Measurements from ENCODE around the gene TSPAN33.

Gene TSPAN33

DNA sequence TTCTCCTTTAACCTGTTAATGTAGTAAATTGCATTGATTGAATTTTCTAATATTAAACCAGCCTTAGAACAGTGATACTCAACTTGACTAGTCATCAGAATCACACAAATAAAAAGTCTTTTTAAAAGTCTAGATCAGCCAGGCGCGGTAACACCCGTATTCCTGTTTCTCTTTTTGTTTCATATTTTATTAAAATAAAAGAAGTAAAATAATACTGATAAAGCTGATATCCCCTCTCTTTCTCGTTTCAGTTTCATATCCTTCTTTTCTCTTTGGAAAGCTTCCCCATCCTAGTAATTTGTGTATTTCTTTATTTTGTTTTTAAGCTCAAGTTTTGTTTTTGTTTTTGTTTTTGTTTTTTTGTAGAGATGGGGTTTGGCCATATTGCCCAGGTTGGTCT is 53.3 kb downstream of the TSPAN33 start:
- DNase-seq (ENCODE audit: low read depth), result no peak
- no peak overlapping the region for H3K4me3 ChIP-seq (ENCODE audit: low read depth, low read length)
- TF ChIP-seq, protein P1, sequence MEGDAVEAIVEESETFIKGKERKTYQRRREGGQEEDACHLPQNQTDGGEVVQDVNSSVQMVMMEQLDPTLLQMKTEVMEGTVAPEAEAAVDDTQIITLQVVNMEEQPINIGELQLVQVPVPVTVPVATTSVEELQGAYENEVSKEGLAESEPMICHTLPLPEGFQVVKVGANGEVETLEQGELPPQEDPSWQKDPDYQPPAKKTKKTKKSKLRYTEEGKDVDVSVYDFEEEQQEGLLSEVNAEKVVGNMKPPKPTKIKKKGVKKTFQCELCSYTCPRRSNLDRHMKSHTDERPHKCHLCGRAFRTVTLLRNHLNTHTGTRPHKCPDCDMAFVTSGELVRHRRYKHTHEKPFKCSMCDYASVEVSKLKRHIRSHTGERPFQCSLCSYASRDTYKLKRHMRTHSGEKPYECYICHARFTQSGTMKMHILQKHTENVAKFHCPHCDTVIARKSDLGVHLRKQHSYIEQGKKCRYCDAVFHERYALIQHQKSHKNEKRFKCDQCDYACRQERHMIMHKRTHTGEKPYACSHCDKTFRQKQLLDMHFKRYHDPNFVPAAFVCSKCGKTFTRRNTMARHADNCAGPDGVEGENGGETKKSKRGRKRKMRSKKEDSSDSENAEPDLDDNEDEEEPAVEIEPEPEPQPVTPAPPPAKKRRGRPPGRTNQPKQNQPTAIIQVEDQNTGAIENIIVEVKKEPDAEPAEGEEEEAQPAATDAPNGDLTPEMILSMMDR (IDR thresholded peaks at IDR 0.05; ENCODE audit: low read depth, low read length, missing control alignments), result no peak

- TF ChIP-seq, protein P1 (IDR thresholded peaks at IDR 0.05; ENCODE audit: low read depth, low read length, missing control alignments), result no peak
- DNase-seq (ENCODE audit: low read depth), result no peak
- H3K4me3 ChIP-seq (ENCODE audit: low read depth, low read length), result no peak overlapping the region
Observed at GRCh38 chr7:129199406-129199805, 54.9 kb downstream of the TSPAN33 start.

DNA sequence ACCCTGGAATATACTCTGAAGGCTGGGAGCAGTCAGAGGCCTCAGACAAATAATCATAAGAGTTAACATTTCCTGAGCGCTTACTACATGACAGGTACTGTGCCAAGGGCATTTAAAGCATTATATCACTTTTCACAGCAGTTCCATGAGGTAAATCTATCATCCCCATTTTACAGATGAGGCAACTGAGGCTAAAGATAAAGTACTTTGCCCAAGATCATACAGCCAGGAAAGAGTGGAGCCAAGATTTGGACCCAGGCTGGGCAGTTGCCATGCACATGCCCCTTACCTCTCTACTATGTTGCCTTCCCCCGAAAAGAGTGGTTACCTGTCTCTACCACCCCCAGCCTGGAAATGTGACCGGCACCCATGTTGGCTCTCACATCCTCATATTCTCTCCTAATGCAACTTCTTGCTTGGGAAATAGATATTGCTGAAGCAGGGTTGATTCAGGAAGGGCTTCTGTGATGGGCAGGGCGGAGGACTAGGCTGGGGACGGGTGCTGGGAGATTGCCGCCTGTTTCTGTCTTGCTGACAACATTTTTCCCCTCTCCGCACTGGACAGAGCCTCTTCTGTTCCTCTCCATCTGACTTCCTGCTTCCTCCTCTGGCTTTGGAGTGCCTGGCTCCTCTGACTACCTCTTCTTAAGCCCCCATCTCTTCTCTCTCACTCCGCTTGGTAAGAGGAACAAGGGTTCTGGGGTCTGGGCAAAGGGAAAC is 57.7 kb downstream of the TSPAN33 start:
- H3K4me3 ChIP-seq (ENCODE audit: low read depth, low read length), result no peak overlapping the region
- TF ChIP-seq, protein P1 (IDR thresholded peaks at IDR 0.05; ENCODE audit: low read depth, low read length, missing control alignments), result no peak
- no peak for DNase-seq (ENCODE audit: low read depth)

GRCh38 chr7:129203050-129203741 is 58.7 kb downstream of the TSPAN33 start:
- no peak overlapping the region for H3K4me3 ChIP-seq (ENCODE audit: low read depth, low read length)

GRCh38 chr7:129205126-129205818 is 60.8 kb downstream of the TSPAN33 start:
- DNase-seq (ENCODE audit: low read depth), result no peak
- TF ChIP-seq, protein P1 (IDR thresholded peaks at IDR 0.05; ENCODE audit: low read depth, low read length, missing control alignments), result no peak
- H3K4me3 ChIP-seq (ENCODE audit: low read depth, low read length), result no peak overlapping the region

More at GRCh38 chr7:129203050-129203741, 58.7 kb downstream of the TSPAN33 start:
- TF ChIP-seq, protein P1 (IDR thresholded peaks at IDR 0.05; ENCODE audit: low read depth, low read length, missing control alignments), result no peak
- no peak for DNase-seq (ENCODE audit: low read depth)

DNA sequence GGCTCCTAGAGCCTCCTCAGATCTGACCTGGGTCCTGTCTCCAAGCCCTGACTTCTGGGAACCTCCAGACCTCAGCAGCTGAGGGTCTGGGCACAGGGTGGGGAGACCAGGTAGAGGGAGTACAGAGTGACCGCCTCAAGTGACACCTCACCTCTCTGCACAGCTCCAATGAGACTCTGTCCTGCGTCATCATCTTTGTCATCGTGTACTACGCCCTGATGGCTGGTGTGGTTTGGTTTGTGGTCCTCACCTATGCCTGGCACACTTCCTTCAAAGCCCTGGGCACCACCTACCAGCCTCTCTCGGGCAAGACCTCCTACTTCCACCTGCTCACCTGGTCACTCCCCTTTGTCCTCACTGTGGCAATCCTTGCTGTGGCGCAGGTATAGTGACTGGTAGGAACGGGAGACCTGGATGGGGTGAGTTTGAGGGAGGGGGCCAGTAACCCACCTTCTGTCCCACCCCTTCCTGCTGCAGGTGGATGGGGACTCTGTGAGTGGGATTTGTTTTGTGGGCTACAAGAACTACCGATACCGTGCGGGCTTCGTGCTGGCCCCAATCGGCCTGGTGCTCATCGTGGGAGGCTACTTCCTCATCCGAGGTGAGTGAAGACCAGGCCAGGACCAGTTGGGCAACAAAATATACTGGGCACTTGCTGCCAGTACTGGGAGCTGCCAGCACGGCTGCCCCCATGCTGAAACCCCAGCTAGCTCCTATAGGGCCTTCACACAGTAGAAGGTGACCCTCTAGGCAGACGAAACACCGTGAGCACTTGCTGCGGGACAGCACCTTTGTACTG is 61.7 kb downstream of the TSPAN33 start:
- H3K4me3 ChIP-seq (ENCODE audit: low read depth, low read length), result no peak overlapping the region
- DNase-seq (ENCODE audit: low read depth), result no peak
- TF ChIP-seq, protein P1 (IDR thresholded peaks at IDR 0.05; ENCODE audit: low read depth, low read length, missing control alignments), result no peak
